Activated gamma-delta T cell (primary cell): ENCODE results near the gene DCDC1.

ENCODE experiments used
- DNase-seq: peaks from one replicate; lab custom pipeline; 2025; lab: John Stamatoyannopoulos, UW

Gene DCDC1

GRCh38 chr11:31102875-31103274 lies 266.7 kb downstream of the DCDC1 start:
- no peak for DNase-seq

GRCh38 chr11:31102316-31102715 lies 267.2 kb downstream of the DCDC1 start:
- DNase-seq, result no peak

GRCh38 chr11:31096191-31096805 lies 273.2 kb downstream of the DCDC1 start:
- no peak for DNase-seq

- no peak for DNase-seq
Measured at GRCh38 chr11:31092638-31093037, 276.9 kb downstream of the DCDC1 start.

- DNase-seq, result no peak
Measured at GRCh38 chr11:31089117-31089516, 280.4 kb downstream of the DCDC1 start.

GRCh38 chr11:31069447-31070205 lies 299.9 kb downstream of the DCDC1 start:
- DNase-seq, result no peak

- no peak for DNase-seq
Measured at GRCh38 chr11:31060880-31061279, 308.7 kb downstream of the DCDC1 start.

- no peak for DNase-seq
Measured at GRCh38 chr11:31059529-31059928, 310.0 kb downstream of the DCDC1 start.

GRCh38 chr11:31050061-31050765 lies 319.3 kb downstream of the DCDC1 start:
- no peak for DNase-seq

GRCh38 chr11:31045335-31045734 lies 324.2 kb downstream of the DCDC1 start:
- no peak for DNase-seq

GRCh38 chr11:31030138-31030792 lies 339.3 kb downstream of the DCDC1 start:
- no peak for DNase-seq

GRCh38 chr11:31026315-31026714 lies 343.2 kb downstream of the DCDC1 start:
- DNase-seq, result no peak

GRCh38 chr11:31022080-31022479 lies 347.5 kb downstream of the DCDC1 start:
- DNase-seq, result no peak

- DNase-seq, result no peak
Measured at GRCh38 chr11:31019786-31020185, 349.8 kb downstream of the DCDC1 start.

- DNase-seq, result no peak
Measured at GRCh38 chr11:31005202-31005601, 364.3 kb downstream of the DCDC1 start.

- no peak for DNase-seq
Measured at GRCh38 chr11:31001427-31001826, 368.1 kb downstream of the DCDC1 start.

GRCh38 chr11:31000381-31000780 lies 369.2 kb downstream of the DCDC1 start:
- no peak for DNase-seq

GRCh38 chr11:30992513-30992849 lies 377.1 kb downstream of the DCDC1 start:
- no peak for DNase-seq

- DNase-seq, result no peak
Measured at GRCh38 chr11:30991802-30992512, 377.6 kb downstream of the DCDC1 start.

- no peak for DNase-seq
Measured at GRCh38 chr11:30991376-30991775, 378.2 kb downstream of the DCDC1 start.

GRCh38 chr11:30990625-30991296 lies 378.8 kb downstream of the DCDC1 start:
- no peak for DNase-seq
